ENCODE results near the gene RNF181. TPM values are rescaled to one million over a fixed set of nuclear protein-coding genes. Genes with fewer than 3 reads are reported as not detected.

Gene RNF181
- total and polyA plus RNA-seq, 2 of the 13 experiments (the other 11 are each of a cell fraction or from before 2014, with no cell fraction given), result 224 to 578 TPM

GRCh38 chr2:85594715-85595300 lies 737 bp upstream of the RNF181 start (continued):
- TF ChIP-seq, protein P1, sequence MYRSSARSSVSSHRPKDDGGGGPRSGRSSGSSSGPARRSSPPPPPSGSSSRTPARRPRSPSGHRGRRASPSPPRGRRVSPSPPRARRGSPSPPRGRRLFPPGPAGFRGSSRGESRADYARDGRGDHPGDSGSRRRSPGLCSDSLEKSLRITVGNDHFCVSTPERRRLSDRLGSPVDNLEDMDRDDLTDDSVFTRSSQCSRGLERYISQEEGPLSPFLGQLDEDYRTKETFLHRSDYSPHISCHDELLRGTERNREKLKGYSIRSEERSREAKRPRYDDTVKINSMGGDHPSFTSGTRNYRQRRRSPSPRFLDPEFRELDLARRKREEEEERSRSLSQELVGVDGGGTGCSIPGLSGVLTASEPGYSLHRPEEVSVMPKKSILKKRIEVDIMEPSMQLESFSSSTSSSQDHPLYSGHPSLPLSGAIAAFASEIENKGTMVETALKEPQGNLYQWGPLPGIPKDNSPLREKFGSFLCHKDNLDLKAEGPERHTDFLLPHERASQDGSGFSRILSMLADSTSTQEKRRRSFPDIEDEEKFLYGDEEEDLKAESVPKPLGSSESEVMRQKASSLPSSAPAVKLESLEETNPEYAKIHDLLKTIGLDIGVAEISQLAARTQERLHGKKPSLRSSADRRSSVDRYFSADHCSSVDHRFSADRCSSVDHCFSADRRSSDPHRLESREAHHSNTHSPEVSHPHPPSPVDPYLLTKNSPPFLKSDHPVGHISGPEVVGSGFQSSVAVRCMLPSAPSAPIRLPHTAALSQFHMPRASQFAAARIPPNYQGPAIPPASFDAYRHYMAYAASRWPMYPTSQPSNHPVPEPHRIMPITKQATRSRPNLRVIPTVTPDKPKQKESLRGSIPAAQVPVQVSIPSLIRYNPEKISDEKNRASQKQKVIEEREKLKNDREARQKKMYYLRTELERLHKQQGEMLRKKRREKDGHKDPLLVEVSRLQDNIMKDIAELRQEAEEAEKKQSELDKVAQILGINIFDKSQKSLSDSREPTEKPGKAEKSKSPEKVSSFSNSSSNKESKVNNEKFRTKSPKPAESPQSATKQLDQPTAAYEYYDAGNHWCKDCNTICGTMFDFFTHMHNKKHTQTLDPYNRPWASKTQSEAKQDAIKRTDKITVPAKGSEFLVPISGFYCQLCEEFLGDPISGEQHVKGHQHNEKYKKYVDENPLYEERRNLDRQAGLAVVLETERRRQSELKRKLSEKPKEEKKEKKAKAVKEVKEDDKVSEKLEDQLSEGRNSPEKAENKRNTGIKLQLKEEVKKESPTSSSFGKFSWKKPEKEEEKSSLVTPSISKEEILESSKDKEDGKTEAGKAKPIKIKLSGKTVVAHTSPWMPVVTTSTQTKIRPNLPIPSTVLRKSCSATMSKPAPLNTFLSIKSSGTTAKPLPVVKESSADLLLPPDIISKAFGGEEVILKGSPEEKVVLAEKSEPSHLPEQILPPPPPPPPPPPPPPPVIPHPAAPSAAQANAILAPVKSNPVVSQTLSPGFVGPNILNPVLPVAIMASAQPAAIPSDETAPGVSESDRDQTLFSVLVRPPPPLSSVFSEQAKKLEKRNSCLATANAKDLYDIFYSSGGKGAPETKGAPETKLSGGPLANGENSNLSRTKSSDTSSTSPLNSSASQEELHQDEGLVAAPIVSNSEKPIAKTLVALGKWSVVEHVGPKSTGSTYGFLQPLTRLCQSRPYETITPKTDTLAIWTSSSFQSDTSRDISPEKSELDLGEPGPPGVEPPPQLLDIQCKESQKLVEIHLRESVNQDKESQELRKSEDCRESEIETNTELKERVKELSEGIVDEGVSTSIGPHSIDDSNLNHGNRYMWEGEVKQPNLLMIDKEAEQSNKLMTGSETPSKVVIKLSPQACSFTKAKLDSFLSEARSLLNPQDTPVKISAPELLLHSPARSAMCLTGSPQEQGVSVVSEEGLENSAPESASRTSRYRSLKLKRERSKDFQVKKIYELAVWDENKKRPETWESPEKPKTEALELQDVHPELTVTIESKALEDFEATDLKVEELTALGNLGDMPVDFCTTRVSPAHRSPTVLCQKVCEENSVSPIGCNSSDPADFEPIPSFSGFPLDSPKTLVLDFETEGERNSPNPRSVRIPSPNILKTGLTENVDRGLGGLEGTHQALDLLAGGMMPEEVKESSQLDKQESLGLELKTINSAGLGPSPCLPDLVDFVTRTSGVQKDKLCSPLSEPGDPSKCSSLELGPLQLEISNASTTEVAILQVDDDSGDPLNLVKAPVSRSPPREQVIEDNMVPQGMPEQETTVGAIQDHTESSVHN (CRISPR knock-in tag; IDR thresholded peaks at IDR 0.05), result no peak
- TF ChIP-seq ZNF564 (CRISPR knock-in tag; IDR thresholded peaks at IDR 0.05) (no peak), PBX3 (CRISPR knock-in tag; IDR thresholded peaks at IDR 0.05; ENCODE audit: borderline replicate concordance) (no peak), ZC3H4 (CRISPR knock-in tag; IDR thresholded peaks at IDR 0.05; ENCODE audit: borderline replicate concordance) (no peak), RFX1 (IDR thresholded peaks at IDR 0.05) (no peak), ZNF782 (CRISPR knock-in tag; IDR thresholded peaks at IDR 0.05; ENCODE audit: borderline replicate concordance) (no peak), ZHX1 (CRISPR knock-in tag; IDR thresholded peaks at IDR 0.05; ENCODE audit: low read depth) (no peak), ZBTB39 (CRISPR knock-in tag; IDR thresholded peaks at IDR 0.05) (no peak), ZMAT3 (CRISPR knock-in tag; conservative IDR thresholded peaks at IDR 0.05) (0 out of 2 replicates have a peak, but pooled peaks have one; percentile 39), CBX2 (IDR thresholded peaks at IDR 0.05; ENCODE audit: low read depth, low read length) (no peak), CBX2 (CRISPR knock-in tag; IDR thresholded peaks at IDR 0.05; ENCODE audit: low read depth) (no peak), ZSCAN20 (CRISPR knock-in tag; IDR thresholded peaks at IDR 0.05; ENCODE audit: borderline replicate concordance) (no peak), ZFP1 (CRISPR knock-in tag; IDR thresholded peaks at IDR 0.05) (no peak), ZNF296 (CRISPR knock-in tag; conservative IDR thresholded peaks at IDR 0.05) (peak; percentile 95; the same call in 1 of the 2 replicates), TOE1 (CRISPR knock-in tag; IDR thresholded peaks at IDR 0.05) (0 out of 2 replicates have a peak, but pooled peaks have one; percentile 11)
